ENCODE measurements around the gene ZSCAN2.
A peak's percentile ranks its signal among the peaks of the same experiment; 100 is the strongest.
"Not testable (repeated sequence)": the region's sequence is repeated elsewhere in the genome, so short reads cannot be mapped to it uniquely, and the experiment has no call there.

Gene ZSCAN2

GRCh38 chr15:84600687-84601554 is at the start of gene ZSCAN2:
TSS of gene ZSCAN2 (plus strand) at chr15:84601009. CDS start at chr15:84603928, 2,919 bp downstream.
- DNase-seq (ENCODE audit: low read depth in 2 of 2) = peak; percentile 79 to 84

GRCh38 chr15:84551624-84552023 is 49.2 kb upstream of the ZSCAN2 start:
- not testable (repeated sequence) for DNase-seq (ENCODE audit: low read depth in 2 of 2)

- DNase-seq (ENCODE audit: low read depth in 2 of 2) = no peak
Measured at GRCh38 chr15:84552896-84553295, 47.9 kb upstream of the ZSCAN2 start.

GRCh38 chr15:84556690-84557089 is 44.1 kb upstream of the ZSCAN2 start:
- DNase-seq (ENCODE audit: low read depth in 2 of 2) = not testable (repeated sequence)

- not testable (repeated sequence) for DNase-seq (ENCODE audit: low read depth in 2 of 2)
Measured at GRCh38 chr15:84568021-84568420, 32.8 kb upstream of the ZSCAN2 start.

- peak in 1 of 2 donors; percentile 8 for DNase-seq (ENCODE audit: low read depth in 2 of 2)
Measured at GRCh38 chr15:84570164-84570735, 30.6 kb upstream of the ZSCAN2 start.

- no peak for DNase-seq (ENCODE audit: low read depth in 2 of 2)
Measured at GRCh38 chr15:84572231-84572630, 28.6 kb upstream of the ZSCAN2 start.

GRCh38 chr15:84575493-84575892 is 25.3 kb upstream of the ZSCAN2 start:
- no peak for DNase-seq (ENCODE audit: low read depth in 2 of 2)

- not testable (repeated sequence) for DNase-seq (ENCODE audit: low read depth in 2 of 2)
Measured at GRCh38 chr15:84577891-84578290, 22.9 kb upstream of the ZSCAN2 start.

GRCh38 chr15:84579261-84579721 is 21.5 kb upstream of the ZSCAN2 start:
- DNase-seq (ENCODE audit: low read depth in 2 of 2) = not testable (repeated sequence)

GRCh38 chr15:84581676-84582428 is 19.0 kb upstream of the ZSCAN2 start:
- DNase-seq (ENCODE audit: low read depth in 2 of 2) = not testable (repeated sequence)

- no peak for DNase-seq (ENCODE audit: low read depth in 2 of 2)
Measured at GRCh38 chr15:84582583-84583157, 18.1 kb upstream of the ZSCAN2 start.

- not testable (repeated sequence) for DNase-seq (ENCODE audit: low read depth in 2 of 2)
Measured at GRCh38 chr15:84583921-84584320, 16.9 kb upstream of the ZSCAN2 start.

- no peak for DNase-seq (ENCODE audit: low read depth in 2 of 2)
Measured at GRCh38 chr15:84586696-84587095, 14.1 kb upstream of the ZSCAN2 start.

GRCh38 chr15:84588053-84588874 is 12.5 kb upstream of the ZSCAN2 start:
- DNase-seq (ENCODE audit: low read depth in 2 of 2) = peak; percentile 72 to 73

GRCh38 chr15:84590406-84590805 is 10.4 kb upstream of the ZSCAN2 start:
- DNase-seq (ENCODE audit: low read depth in 2 of 2) = no peak

- DNase-seq (ENCODE audit: low read depth in 2 of 2) = no peak
Measured at GRCh38 chr15:84591815-84592214, 9.0 kb upstream of the ZSCAN2 start.

GRCh38 chr15:84594617-84595290 is 6.1 kb upstream of the ZSCAN2 start:
- DNase-seq (ENCODE audit: low read depth in 2 of 2) = no peak

GRCh38 chr15:84595660-84596059 is 5.1 kb upstream of the ZSCAN2 start:
- DNase-seq (ENCODE audit: low read depth in 2 of 2) = no peak

GRCh38 chr15:84597296-84597695 is 3.5 kb upstream of the ZSCAN2 start:
- DNase-seq (ENCODE audit: low read depth in 2 of 2) = no peak

All from stimulated activated CD8-positive, alpha-beta memory T cell treated with anti-CD3 and anti-CD28 coated beads, Interleukin-2, amount 100 ng/mL, for 1 hour (primary cell).